Peyer's patch (tissue), 4 donors: ENCODE results near the gene HOTAIR. TPM values are rescaled to one million over a fixed set of nuclear protein-coding genes. Genes with fewer than 3 reads are reported as not detected.

Experiments
- DNase-seq, 3 donors: peaks; one replicate each; pipeline ENCODE4 v3.0.0-alpha.2; 2017 to 2019
- H3K27ac ChIP-seq, 4 donors: fragments of 200-600 bp; sonication (generic); one replicate each; pipeline ENCODE4 v1.5.1; 2016 to 2019
- H3K27me3 ChIP-seq, 2 donors: fragments of 200-600 bp; sonication (generic); one replicate each; pipeline ENCODE4 v1.5.1; 2019
- H3K36me3 ChIP-seq, 3 donors: fragments of 200-600 bp; sonication (generic); one replicate each; pipeline ENCODE4 v1.5.1; 2016 to 2019
- H3K4me1 ChIP-seq, 4 donors: fragments of 200-600 bp; sonication (generic); one replicate each; pipeline ENCODE4 v1.5.1; 2016 to 2019
- H3K4me3 ChIP-seq, 4 donors: fragments of 200-600 bp; sonication (generic); 1 replicate in 3 of 4; 2 replicates in 1 of 4; pipeline ENCODE4 v1.5.1; 2016 to 2019; ENCODE audit warnings: mild to moderate bottlenecking in 1 of 4
- H3K9me3 ChIP-seq, 4 donors: fragments of 200-600 bp; sonication (generic); one replicate each; pipeline ENCODE4 v1.5.1; 2016 to 2019; ENCODE audit warnings: mild to moderate bottlenecking in 1 of 4
- POLR2A ChIP-seq, 2 donors: fragments of 450-650 bp; IDR thresholded peaks; one replicate each; pipeline ENCODE4 v1.5.1; 2017; ENCODE audit warnings: antibody characterized with exemption in 2 of 2, mild to moderate bottlenecking in 2 of 2, moderate library complexity in 2 of 2
- total RNA-seq, 4 donors: library from RNA; depleted of rRNA; stranded (reverse); fragments of >200 nt; gene quantifications; one replicate each; pipeline ENCODE4 v1.1.0, GENCODE V29; 2016
- TF ChIP-seq, protein P1 (sequence below), 6 experiments: fragments of 450-650 bp in 4 of 6; fragments of 200-600 bp in 2 of 6; sonication (generic) in 1 of 6; IDR thresholded peaks; one replicate each; pipeline ENCODE4 v1.5.1; 2017 to 2019; ENCODE audit warnings: antibody characterized with exemption in 6 of 6, mild to moderate bottlenecking in 3 of 6, moderate library complexity in 1 of 6

The HOTAIR gene
- total RNA-seq, 4 donors from 2014 or later = 1.4 TPM; not detected in 3

DNA sequence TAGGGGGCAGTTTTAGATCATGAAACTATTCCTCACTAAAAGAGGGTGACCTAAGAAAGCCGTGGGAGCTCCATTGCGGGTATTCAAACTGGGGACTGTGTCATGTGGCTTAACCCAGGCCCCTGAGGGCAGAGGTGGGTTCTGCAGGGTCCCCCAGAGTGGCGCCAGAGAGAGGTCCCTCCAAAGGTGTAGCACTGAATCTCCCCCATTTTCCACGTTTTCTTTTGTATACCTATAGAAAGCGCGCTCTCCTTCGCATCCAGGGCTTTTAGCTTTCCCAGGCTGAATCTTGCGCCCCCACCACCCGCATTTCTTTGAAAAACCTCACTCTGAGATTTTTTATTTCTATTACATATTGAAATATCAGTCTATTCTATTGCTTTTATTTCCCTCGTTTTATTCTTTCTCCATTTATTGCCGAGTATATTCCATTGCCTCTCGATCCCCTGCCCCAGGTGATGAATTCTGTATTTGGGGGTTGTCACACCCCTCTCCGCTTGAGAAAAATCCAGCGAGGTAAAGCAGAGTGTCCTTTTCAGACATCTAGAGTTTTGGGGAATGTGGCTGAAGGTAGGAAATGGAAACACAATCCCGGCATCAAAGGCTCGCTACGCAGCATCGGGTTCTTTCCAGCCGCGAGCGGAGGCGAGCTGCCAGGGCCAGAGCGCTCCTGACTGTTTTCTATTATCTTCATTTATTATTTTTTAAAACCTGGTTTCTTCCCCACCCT lies 37.0 kb downstream of the HOTAIR start:
- DNase-seq = no peak
- Histone ChIP-seq H3K4me3 (no peak overlapping the region), H3K36me3 (no peaks in the 10 kb centered on the region), H3K4me1 (peaks cover 0 to 13% (median 0%) of the 10 kb centered on the region in 4 donors), H3K27me3 (peaks cover 0 to 77% of the 10 kb centered on the region in 2 donors), H3K27ac (no peak overlapping the region), H3K9me3 (peaks cover 0 to 9% (median 0%) of the 10 kb centered on the region in 4 donors)
- no peak for TF ChIP-seq POLR2A (IDR thresholded peaks at IDR 0.05)
- TF ChIP-seq, protein P1, sequence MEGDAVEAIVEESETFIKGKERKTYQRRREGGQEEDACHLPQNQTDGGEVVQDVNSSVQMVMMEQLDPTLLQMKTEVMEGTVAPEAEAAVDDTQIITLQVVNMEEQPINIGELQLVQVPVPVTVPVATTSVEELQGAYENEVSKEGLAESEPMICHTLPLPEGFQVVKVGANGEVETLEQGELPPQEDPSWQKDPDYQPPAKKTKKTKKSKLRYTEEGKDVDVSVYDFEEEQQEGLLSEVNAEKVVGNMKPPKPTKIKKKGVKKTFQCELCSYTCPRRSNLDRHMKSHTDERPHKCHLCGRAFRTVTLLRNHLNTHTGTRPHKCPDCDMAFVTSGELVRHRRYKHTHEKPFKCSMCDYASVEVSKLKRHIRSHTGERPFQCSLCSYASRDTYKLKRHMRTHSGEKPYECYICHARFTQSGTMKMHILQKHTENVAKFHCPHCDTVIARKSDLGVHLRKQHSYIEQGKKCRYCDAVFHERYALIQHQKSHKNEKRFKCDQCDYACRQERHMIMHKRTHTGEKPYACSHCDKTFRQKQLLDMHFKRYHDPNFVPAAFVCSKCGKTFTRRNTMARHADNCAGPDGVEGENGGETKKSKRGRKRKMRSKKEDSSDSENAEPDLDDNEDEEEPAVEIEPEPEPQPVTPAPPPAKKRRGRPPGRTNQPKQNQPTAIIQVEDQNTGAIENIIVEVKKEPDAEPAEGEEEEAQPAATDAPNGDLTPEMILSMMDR (IDR thresholded peaks at IDR 0.05) = no peak

DNA sequence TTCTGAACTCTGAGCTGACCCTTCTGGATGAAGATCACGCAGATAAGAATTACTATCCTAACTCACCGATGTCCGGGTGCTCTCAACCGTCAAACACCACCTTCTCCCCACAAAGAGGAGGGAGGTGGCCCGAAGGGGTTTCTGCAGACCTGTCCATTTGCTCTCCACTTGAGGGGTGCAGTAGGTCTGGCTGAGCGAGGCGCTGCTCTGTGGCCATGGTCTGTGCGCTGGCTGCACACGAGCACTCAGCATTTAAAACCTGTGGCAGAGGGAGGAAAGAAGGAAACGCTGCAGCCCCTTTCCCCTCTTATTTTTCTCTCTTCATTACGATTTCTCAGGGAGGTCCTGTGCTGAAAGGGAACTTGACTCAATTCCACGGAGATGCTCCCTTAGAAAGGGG lies 37.7 kb downstream of the HOTAIR start:
- no peak for TF ChIP-seq POLR2A (IDR thresholded peaks at IDR 0.05)
- TF ChIP-seq, protein P1 (IDR thresholded peaks at IDR 0.05) = no peak

DNA sequence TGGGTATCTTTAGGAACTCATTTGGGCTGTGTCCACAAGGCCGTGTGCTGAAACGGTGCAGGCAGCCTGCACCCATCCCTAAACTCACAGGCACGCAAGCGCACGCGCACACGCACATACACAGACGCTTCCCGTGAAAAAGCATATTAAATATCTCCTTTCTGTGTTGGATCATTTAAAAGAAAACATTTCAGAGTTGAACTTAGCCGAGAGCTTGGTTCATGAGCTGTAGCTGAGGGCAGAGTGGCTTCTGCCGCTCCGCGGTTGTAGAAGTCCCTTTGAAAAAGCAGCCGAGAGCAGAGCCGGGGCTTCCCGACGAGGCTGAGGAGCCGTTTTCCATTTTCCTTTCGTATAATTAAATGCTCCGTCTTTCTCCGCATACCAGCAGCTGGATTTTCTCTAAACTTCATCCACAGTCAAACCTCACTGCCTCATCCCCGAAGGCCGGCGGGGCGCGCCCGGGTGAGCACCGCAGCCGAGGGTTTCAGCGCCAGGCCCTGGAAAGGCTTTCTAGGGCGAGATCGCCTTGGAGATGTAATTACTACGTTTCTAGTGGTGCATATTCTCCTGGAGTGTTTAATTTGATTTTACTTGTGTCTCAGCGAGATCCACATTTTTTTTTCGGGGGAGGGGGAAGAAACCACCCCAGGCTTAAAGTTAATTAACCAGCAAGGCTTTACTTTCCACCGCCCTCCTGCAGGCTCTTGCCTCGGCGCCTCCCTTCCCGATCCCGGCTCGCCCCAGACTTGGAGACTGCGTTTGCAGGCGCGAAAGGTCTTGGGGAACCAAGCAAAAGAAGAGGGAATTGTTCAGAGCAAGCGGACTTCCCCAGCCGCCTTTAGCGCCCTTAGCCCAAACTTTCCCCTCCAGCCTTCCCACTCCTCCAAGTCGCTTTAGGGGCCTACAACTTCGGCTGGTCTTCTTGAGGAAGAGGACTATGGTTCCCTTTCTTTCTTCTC lies 39.1 kb downstream of the HOTAIR start:
- DNase-seq = no peak
- Histone ChIP-seq H3K27ac (no peak overlapping the region), H3K4me3 (no peak overlapping the region), H3K36me3 (no peaks in the 10 kb centered on the region), H3K27me3 (peaks cover 0 to 78% of the 10 kb centered on the region in 2 donors), H3K4me1 (peaks cover 0 to 13% (median 0%) of the 10 kb centered on the region in 4 donors), H3K9me3 (peaks cover 0 to 9% (median 0%) of the 10 kb centered on the region in 4 donors)
- TF ChIP-seq, protein P1 (IDR thresholded peaks at IDR 0.05) = no peak
- TF ChIP-seq POLR2A (IDR thresholded peaks at IDR 0.05) = no peak

More for the DNA sequence above, 37.7 kb downstream of the HOTAIR start:
- DNase-seq = no peak
- no peak overlapping the region for H3K27ac ChIP-seq
- H3K4me3 ChIP-seq = no peak overlapping the region
- H3K9me3 ChIP-seq = peaks cover 0 to 9% (median 0%) of the 10 kb centered on the region in 4 donors
- H3K27me3 ChIP-seq = peaks cover 0 to 77% of the 10 kb centered on the region in 2 donors
- peaks cover 0 to 13% (median 0%) of the 10 kb centered on the region in 4 donors for H3K4me1 ChIP-seq
- no peaks in the 10 kb centered on the region for H3K36me3 ChIP-seq

DNA sequence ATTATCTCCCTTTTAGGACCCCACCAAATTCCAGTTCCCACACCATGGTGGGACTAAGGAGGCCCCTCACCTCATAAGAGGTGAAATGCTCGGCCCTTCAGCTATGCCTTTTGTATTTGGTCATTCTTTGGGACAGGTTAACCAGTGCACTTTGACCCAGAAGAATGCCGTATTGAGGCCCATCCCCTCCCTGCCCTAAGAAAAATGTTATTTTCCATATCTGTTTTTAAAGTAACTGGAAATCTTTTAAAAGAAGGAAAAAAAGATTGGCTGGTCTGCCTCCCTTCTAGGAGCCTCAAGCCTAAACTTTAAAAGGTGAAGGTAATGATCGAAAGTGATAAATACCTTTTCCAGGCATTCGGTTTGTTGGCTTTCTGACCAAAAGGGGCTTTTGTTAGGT lies 41.8 kb downstream of the HOTAIR start:
- no peak for DNase-seq
- H3K4me3 ChIP-seq = no peak overlapping the region
- H3K27ac ChIP-seq = no peak overlapping the region
- TF ChIP-seq, protein P1 (IDR thresholded peaks at IDR 0.05) = no peak
- no peak for TF ChIP-seq POLR2A (IDR thresholded peaks at IDR 0.05)
- peaks cover 0 to 5% (median 0%) of the 10 kb centered on the region in 4 donors for H3K9me3 ChIP-seq
- peaks cover 0 to 68% of the 10 kb centered on the region in 2 donors for H3K27me3 ChIP-seq
- H3K4me1 ChIP-seq = no peaks in the 10 kb centered on the region
- H3K36me3 ChIP-seq = no peaks in the 10 kb centered on the region

DNA sequence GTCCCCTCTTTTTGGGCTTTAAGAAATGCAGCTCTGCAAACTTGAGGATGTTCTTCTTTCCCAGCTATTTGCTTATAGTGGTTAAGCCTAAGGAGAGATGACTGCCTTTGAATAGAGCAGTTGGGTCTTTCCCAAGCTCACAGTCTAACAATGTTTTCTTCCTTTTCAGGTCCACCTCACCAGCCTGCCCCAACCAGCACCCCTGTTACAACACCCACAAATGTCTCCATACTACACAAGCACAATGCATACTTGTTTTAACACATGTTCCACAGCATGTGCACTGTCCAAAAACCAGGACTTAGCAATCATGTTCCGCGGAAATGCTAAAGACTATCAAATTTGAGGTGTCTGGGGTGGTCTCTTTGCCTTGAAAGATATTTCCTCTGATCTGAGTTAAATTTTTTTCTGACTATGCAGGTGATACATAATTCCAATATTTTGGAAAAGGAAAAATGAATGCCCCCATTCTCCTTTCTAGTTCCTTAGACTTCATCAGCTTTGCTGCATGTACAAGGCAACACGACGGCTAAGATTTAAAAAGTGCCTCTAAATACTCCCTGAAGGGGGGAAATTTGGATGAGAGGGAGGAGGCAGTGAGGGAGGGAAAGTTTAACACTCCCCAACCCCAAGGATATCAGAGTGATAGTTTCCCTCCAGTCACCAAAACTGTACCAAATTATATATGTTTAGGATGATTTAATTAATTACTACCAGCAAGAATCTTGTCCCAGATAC lies 42.7 kb downstream of the HOTAIR start:
- no peak overlapping the region for H3K4me3 ChIP-seq
- TF ChIP-seq POLR2A (IDR thresholded peaks at IDR 0.05) = no peak
- TF ChIP-seq, protein P1 (IDR thresholded peaks at IDR 0.05) = no peak
- H3K9me3 ChIP-seq = peaks cover 0 to 5% (median 0%) of the 10 kb centered on the region in 4 donors
- DNase-seq = no peak
- H3K27me3 ChIP-seq = peaks cover 0 to 66% of the 10 kb centered on the region in 2 donors
- H3K4me1 ChIP-seq = no peaks in the 10 kb centered on the region
- H3K27ac ChIP-seq = no peak overlapping the region
- no peaks in the 10 kb centered on the region for H3K36me3 ChIP-seq
